GM19395 (cell line): ENCODE measurements around the gene TLX2.
"Not testable (repeated sequence)": the region's sequence is repeated elsewhere in the genome, so short reads cannot be mapped to it uniquely, and the experiment has no call there.

Experiments used
- ATAC-seq: cut with Tn5 transposase; IDR thresholded peaks from one replicate; pipeline ENCODE4 v1.9.1; 2021; ENCODE audit warnings: mild to moderate bottlenecking, moderate library complexity; ENCODE audit not compliant: unreplicated experiment

The TLX2 gene

DNA sequence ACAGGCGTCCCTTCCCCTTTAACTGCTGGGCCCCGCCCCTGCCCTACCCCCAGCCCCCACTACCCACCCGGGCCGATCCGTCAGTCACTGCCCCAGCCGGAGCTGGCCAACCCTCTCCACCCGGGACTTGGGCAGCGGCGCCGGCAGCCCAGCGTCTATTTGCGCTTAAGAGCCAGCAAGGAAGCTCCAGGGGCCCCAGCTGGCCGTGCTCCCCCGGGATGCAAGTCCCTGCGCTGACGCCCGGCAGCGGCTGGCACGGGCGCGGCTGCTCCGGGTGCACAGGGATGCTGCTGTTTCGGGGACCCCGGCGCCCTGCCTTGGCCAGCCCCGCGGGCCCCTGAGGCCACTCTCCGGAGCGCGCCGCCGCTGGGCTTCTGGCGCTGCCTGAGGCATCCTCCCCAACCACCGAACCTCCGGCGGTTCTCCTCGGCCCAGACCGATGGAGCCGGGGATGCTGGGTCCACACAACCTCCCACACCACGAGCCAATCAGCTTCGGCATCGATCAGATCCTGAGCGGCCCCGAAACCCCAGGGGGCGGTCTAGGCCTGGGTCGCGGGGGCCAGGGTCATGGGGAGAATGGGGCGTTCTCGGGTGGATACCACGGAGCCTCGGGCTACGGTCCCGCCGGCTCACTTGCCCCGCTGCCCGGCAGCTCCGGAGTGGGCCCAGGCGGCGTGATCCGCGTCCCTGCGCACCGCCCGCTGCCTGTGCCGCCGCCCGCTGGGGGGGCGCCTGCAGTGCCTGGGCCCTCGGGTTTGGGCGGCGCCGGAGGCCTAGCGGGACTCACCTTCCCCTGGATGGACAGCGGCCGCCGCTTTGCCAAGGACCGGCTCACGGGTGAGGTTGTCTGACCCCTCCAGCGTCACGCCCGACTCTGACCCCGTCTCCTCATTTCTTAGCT, at the start of gene TLX2:
Gene TLX2, plus strand, starts transcription at position 83 of the 903 bp plus-strand sequence. Its CDS starts 357 bp downstream, at position 440.
- ATAC-seq, result no peak

DNA sequence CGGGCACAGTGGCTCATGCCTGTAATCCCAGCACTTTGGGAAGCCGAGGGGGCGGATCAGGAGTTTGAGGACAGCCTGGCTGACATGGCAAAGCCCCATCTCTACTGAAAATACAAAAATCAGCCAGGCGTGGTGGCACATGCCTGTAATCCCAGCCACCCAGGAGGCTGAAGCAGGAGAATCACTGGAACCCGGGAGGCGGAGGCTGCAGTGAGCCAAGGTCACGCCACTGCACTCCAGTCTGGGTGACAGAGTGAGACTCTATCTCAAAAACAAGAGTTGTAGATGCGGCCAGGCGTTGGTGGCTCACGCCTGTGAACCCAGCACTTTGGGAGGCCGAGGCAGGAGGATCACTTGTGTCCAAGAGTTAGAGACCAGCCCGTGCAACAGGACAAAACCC, 43.5 kb upstream of the TLX2 start:
- not testable (repeated sequence) for ATAC-seq

DNA sequence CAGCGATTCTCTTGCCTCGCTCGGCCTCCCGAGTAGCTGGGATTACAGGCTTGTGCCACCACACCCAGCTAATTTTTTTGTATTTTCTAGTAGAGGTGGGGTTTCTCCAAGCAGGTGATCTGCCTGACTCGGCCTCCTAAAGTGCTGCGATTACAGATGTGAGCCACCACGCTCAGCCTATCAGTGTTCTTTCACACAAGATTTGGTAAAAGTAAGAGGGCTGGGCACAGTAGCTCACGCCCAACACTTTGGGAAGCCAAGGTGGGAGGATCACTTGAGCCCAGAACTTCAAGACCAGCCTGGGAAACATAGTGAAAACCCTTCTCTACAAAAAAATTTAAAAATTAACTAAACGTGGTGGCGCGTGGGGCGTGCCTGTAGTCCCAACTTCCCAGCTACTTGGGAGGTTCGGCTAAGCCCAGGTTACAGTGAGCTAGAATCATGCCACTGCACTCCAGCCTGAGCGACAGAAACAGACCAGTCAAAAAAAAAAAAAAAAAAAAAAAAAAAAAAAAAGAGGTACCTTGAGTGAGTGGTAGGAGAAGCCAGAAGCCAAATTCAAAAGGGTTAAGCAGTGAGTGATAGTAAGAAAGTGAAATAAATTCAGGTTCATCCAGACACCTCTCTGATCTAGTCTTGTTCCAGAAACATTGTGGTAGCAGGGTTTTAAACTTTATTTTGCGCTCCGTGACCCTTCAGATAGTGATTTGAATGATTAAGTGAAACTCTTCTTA, 42.8 kb upstream of the TLX2 start:
- no peak for ATAC-seq

GRCh38 chr2:74472086-74472944, 41.9 kb upstream of the TLX2 start, which contains the start of gene MRPL53:
TSS of gene MRPL53 (minus strand) at chr2:74472680. CDS start at chr2:74472660, 20 bp downstream.
- ATAC-seq, result peak; percentile 87

DNA sequence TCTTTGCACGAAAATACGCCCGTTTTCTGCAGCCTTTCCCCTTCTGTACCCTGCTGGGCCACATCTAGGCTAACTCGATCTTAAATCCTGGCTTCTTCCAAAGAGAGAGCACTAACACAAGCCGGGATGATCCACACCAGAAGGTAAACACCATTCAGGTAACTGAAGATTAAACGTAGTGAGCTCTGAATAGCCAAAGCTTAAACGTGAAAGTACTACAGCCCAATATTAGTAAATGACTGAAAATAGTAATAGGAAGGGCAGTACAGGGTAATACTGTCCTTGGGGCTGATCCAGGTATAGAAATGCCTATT, 41.3 kb upstream of the TLX2 start:
- ATAC-seq, result no peak

GRCh38 chr2:74474481-74474880, 39.8 kb upstream of the TLX2 start:
- ATAC-seq, result no peak

GRCh38 chr2:74474899-74475298, 39.4 kb upstream of the TLX2 start:
- ATAC-seq, result no peak

DNA sequence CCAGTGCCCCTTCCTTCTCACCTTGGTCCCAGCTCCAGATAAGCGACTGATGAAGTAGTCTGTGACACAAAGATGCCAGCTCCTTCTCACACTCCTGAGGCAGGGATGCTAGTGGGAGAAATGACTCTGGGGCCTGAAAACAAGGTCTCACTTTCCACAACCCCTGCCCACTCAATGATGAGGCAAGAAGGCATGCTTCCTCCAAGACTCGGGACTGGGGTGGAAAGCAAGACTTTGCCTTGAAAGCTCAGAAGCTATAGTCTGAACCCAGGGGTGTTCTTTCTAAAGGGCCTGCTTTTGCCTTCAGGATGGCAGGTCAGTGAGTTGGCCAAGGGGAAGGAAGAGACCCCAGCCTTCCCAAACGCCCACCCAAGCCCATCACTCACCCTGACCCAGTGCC, 32.8 kb upstream of the TLX2 start:
- no peak for ATAC-seq

GRCh38 chr2:74481961-74482800, 32.1 kb upstream of the TLX2 start:
- ATAC-seq, result peak; percentile 46

DNA sequence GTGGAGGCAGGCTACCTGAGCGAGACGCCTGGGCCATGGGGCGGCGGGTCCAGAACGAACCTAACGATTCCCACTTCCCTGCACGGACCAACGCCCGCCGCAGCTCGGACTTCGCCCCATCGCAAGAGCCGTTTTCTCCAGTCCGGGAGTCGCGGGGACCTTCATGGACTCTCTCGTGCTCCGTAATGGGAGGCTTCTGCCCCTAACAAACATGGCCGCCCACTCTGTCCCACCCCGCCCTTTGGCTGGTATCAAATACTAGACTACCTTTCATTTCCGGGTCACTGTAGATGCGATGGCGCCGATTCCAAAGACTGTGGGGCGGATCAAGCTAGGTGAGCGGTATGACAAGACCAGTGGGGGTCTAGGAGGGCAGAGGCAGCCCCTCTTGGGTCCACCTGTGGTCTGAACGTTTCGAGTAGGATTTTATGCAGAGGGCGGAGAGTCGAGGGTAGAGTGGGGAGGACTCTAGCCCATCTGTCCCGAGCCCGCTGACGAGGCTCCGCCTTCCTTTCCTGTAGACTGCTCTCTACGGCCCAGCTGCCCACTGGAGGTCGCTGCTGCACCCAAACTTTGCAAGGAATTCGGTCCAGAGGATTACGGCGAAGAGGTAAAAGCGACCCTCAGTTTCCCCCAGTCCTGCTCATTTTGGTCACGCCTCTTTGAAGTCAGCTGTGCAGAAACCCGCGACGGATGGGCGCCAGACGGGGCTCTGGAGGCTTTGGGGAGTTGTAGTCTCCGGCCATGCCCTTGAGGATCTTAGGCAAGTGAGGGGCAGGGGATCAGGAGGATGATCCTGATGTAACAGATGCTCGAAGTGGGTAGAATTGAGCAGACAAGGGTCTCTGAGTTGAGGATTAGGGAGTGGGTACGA, 31.2 kb upstream of the TLX2 start, which contains the start of the genes CCDC142 and TTC31:
Gene CCDC142, minus strand, starts transcription at position 198 of the 874 bp plus-strand sequence. Its CDS starts 161 bp downstream, at position 37.
Gene TTC31, plus strand, starts transcription at position 281 of the 874 bp plus-strand sequence. Its CDS starts 15 bp downstream, at position 296.
- ATAC-seq, result peak; percentile 94

DNA sequence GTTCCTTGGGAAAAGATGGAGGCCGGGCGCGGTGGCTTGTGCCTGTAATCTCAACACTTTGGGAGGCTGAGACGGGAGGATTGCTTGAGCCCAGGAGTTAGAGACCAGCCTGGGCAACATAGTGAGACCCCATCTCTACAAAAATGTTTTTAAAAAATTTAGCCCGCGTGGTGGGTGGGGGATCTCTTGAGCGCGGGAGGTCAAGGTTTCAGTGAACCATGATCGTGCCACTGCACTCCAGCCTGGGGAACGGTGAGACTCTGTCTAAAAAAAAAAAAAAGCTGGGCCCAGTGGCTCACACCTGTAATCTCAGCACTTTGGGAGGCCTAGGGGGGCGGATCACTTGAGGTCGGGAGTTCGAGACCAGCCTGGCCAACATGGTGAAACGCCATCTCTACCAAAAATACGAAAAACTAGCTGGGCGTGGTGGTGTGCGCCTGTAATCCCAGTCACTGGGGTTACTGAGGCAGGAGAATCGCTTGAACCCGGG, 30.5 kb upstream of the TLX2 start:
- ATAC-seq, result not testable (repeated sequence)

- no peak for ATAC-seq
Observed at GRCh38 chr2:74486141-74486540, 28.1 kb upstream of the TLX2 start.

GRCh38 chr2:74488643-74489481, 25.4 kb upstream of the TLX2 start:
- ATAC-seq, result no peak

- ATAC-seq, result no peak
Observed at GRCh38 chr2:74489906-74490305, 24.3 kb upstream of the TLX2 start.

GRCh38 chr2:74491648-74492544, 22.4 kb upstream of the TLX2 start:
- no peak for ATAC-seq

DNA sequence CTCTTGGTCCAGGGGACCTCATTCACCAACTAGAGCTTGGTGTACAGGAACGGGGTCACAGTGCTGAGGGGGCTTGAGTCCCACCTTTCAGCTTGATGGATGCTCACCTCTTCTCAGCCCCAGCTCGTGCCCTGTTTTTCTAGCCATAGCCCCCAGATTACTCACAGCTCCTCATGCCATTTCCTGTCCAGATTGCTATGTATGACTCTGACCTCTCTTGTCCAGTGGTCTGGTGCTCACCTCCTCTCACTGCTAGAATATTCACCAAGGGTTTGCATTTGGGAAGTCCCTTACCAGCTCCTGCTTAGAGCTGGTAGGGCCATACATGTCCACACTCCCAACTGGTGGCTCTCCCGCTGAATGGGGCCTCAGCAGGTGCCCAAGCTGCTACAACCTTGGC, 20.7 kb upstream of the TLX2 start:
- no peak for ATAC-seq

GRCh38 chr2:74495440-74495839, 18.8 kb upstream of the TLX2 start:
- no peak for ATAC-seq
